Keratinocyte (primary cell): ENCODE results near the gene RNF144A.

Experiments
- CTCF ChIP-seq, 3 experiments: IDR thresholded peaks in 1 of 3; conservative IDR thresholded peaks in 1 of 3; optimal IDR thresholded peaks in 1 of 3; 2 replicates in 2 of 3; 3 replicates in 1 of 3; pipeline versions ENCODE3 to v1.5.1; 2011; ENCODE audit warnings: low read length in 3 of 3, mild to moderate bottlenecking in 3 of 3, moderate library complexity in 2 of 3, control low read depth in 1 of 3, inconsistent platforms in 1 of 3; ENCODE audit not compliant: insufficient read depth in 2 of 3; ENCODE audit errors: extremely low read depth in 1 of 3
- EZH2 ChIP-seq: IDR thresholded peaks from one replicate; pipeline ENCODE4 v1.6.1; 2012; ENCODE audit warnings: inconsistent platforms, mild to moderate bottlenecking, low read length, moderate library complexity

DNA sequence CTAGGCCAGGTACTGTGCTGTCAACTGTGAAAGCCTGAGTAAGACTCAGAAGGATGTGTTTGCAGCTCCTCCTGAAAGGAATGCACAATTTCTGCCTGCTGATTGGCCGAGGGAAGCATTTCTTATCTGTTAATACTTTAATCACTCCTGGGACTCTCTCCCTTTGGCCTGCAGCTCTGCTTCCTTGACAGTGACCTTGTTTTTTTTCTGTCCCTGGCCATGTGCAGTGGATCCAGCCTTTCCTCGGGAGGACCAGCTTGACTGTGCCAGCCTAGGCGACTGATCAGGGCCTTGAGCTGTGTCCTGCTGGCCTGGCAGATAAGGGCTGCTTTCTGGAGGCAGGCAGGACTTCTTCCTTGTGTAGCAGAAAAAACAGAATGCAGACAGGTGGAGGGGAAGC lies 10.0 kb downstream of the RNF144A start:
- TF ChIP-seq EZH2: no peak
- no peak for TF ChIP-seq CTCF (optimal IDR thresholded peaks at IDR 0.05 in 1 of 3, IDR thresholded peaks at IDR 0.05 in 1 of 3, conservative IDR thresholded peaks at IDR 0.05 in 1 of 3; ENCODE audit: extremely low read depth in 1 of 3, insufficient read depth in 2 of 3, low read length in 3 of 3)
